Measurements from ENCODE around the gene SYNPO.

DNA sequence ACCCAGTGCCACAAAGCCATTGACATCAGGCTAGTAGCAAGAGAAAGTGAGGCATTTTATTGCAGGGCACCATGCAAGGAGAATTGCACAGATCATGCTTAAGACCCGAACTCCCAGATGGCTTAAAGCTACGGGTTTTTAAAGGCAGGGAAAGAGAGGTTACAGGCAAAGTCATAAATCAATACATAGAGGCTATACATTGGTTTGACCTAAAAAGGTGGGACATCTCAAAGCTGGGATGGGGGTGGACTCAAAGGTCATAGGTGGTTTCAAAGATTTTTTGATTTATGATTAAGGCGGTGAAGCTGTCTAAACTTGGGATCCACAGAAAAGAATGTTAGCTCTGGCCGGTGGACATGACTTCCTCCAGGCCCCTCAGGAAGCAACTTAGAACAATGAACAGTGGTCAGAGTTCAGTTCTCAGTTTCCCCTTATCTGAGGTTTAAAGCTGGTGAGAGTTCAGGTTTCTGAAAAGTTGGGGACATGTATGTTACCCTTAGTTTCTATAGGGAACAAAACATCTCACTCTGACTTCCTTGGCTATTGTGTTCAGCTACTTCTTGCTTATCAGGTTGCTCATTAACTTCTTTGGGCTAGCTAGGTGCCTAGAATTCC, 66.4 kb downstream of the SYNPO start:
- TF ChIP-seq, protein P1, sequence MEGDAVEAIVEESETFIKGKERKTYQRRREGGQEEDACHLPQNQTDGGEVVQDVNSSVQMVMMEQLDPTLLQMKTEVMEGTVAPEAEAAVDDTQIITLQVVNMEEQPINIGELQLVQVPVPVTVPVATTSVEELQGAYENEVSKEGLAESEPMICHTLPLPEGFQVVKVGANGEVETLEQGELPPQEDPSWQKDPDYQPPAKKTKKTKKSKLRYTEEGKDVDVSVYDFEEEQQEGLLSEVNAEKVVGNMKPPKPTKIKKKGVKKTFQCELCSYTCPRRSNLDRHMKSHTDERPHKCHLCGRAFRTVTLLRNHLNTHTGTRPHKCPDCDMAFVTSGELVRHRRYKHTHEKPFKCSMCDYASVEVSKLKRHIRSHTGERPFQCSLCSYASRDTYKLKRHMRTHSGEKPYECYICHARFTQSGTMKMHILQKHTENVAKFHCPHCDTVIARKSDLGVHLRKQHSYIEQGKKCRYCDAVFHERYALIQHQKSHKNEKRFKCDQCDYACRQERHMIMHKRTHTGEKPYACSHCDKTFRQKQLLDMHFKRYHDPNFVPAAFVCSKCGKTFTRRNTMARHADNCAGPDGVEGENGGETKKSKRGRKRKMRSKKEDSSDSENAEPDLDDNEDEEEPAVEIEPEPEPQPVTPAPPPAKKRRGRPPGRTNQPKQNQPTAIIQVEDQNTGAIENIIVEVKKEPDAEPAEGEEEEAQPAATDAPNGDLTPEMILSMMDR (IDR thresholded peaks at IDR 0.05; ENCODE audit: insufficient read depth, low read length, poor library complexity, severe bottlenecking) = no peak
- TF ChIP-seq EZH2phosphoT487 (conservative IDR thresholded peaks at IDR 0.05; ENCODE audit: low read length) = no peak
